GM10248 (cell line): Measurements from ENCODE around the gene SPATA17.

Experiments
- CTCF ChIA-PET: fragments of 300-600 bp; sonication (Branson Sonifier 250); formaldehyde crosslinking; extraction: SDS; loops from one replicate; lab custom pipeline; 2021; ENCODE audit warnings: antibody characterized with exemption; lab: Yijun Ruan, JAX
- POLR2A ChIA-PET: fragments of 350-650 bp; sonication (Branson Sonifier 250); formaldehyde crosslinking; extraction: SDS; loops from one replicate; lab custom pipeline; 2020; ENCODE audit warnings: antibody characterized with exemption; lab: Yijun Ruan, JAX
- DNase-seq: peaks from one replicate; pipeline ENCODE4 v3.0.0; 2012; ENCODE audit errors: extremely low spot score
- CTCF ChIP-seq: IDR thresholded peaks from 2 replicates; pipeline ENCODE4 v1.5.1; 2012; ENCODE audit warnings: mild to moderate bottlenecking, low read depth; ENCODE audit errors: extremely low read depth, missing control alignments, control extremely low read depth

SPATA17 gene

GRCh38 chr1:217712925-217713597 lies 81.9 kb downstream of the SPATA17 start:
- DNase-seq = no peak
- TF ChIP-seq CTCF = no peak
- ChIA-PET POLR2A (no interaction called here), CTCF (no interaction called here)

- no peak for DNase-seq
- ChIA-PET CTCF (no interaction called here), POLR2A (no interaction called here)
- TF ChIP-seq CTCF = no peak
These were observed 84.5 kb downstream of the SPATA17 start for GRCh38 chr1:217715681-217716080.

GRCh38 chr1:217717959-217718358 lies 86.8 kb downstream of the SPATA17 start:
- no peak for TF ChIP-seq CTCF
- ChIA-PET CTCF (interaction anchor here (1.1 to 1.2 kb wide), 2 partner anchors 11 kb away, joined by 3 to 6 read pairs; no protein-coding TSS in a partner anchor), POLR2A (no interaction called here)
- DNase-seq = no peak

GRCh38 chr1:217718873-217719272 lies 87.7 kb downstream of the SPATA17 start:
- TF ChIP-seq CTCF = no peak
- no peak for DNase-seq
- ChIA-PET POLR2A (no interaction called here), CTCF (interaction anchor here (1.0 to 1.2 kb wide), 2 partner anchors 12 to 37 kb away, joined by 3 read pairs; no protein-coding TSS in a partner anchor)

- ChIA-PET POLR2A (no interaction called here), CTCF (no interaction called here)
- no peak for TF ChIP-seq CTCF
- no peak for DNase-seq
These were observed 90.5 kb downstream of the SPATA17 start for GRCh38 chr1:217721692-217722091.

- POLR2A ChIA-PET = no interaction called here
- TF ChIP-seq CTCF = no peak
- DNase-seq = no peak
- CTCF ChIA-PET = no interaction called here
These were observed 103.8 kb downstream of the SPATA17 start for GRCh38 chr1:217734973-217735372.
